Pancreas (tissue), 10 donors: Measurements from ENCODE around the gene CDK5. TPM values are rescaled to one million over a fixed set of nuclear protein-coding genes. Genes with fewer than 3 reads are reported as not detected.
"Not testable (repeated sequence)": the region's sequence is repeated elsewhere in the genome, so short reads cannot be mapped to it uniquely, and the experiment has no call there.

Experiments used
- ATAC-seq, 4 donors: fragments of 200-7000 bp; cut with Tn5 transposase; one replicate each; pipeline versions ENCODE4 v1.8.0 to v1.9.1; 2020; ENCODE audit warnings: mild to moderate bottlenecking in 4 of 4, moderate library complexity in 4 of 4
- DNase-seq, 6 donors: peaks; one replicate each; pipeline ENCODE4 v3.0.0-alpha.2; 2020
- FAIRE-seq: peaks from 2 replicates; lab custom pipeline; 2012; peaks lifted over from hg19 to GRCh38; lab: Jason Lieb, UNC
- H3K27ac ChIP-seq, 4 donors: fragments of 200-600 bp; sonication (generic); 1 replicate in 3 of 4; 2 replicates in 1 of 4; pipeline versions ENCODE4 v1.5.0 to v1.8.0; 2020
- H3K27me3 ChIP-seq, 4 donors: fragments of 200-600 bp; one replicate each; pipeline ENCODE4 v1.8.0; 2021
- H3K36me3 ChIP-seq, 3 donors: fragments of 200-600 bp; sonication (generic) in 1 of 3; one replicate each; pipeline versions ENCODE4 v1.5.0 to v1.8.0; 2020 to 2021
- H3K4me1 ChIP-seq, 3 donors: fragments of 200-600 bp; one replicate each; pipeline ENCODE4 v1.8.0; 2021
- H3K4me3 ChIP-seq, 4 donors: fragments of 200-600 bp; sonication (generic) in 2 of 4; one replicate each; pipeline versions ENCODE4 v1.5.0 to v1.8.0; 2020 to 2021
- H3K9me3 ChIP-seq, 4 donors: fragments of 200-600 bp; one replicate each; pipeline ENCODE4 v1.8.0; 2021
- CTCF ChIP-seq, 4 donors: fragments of 200-600 bp; sonication (generic) in 3 of 4; IDR thresholded peaks; one replicate each; pipeline versions ENCODE4 v1.5.0 to v1.8.0; 2021; ENCODE audit warnings: antibody characterized with exemption in 4 of 4
- WGBS, 2 donors: extraction: QIAGEN DNeasy Blood & Tissue Kit; methylation state at CpG; one replicate each; pipeline ENCODE4 v1.1.7; 2013; 5-methylcytosine and 5-hydroxymethylcytosine counted together
- intact Hi-C, 3 donors: fragments of 100-400 bp; cut with DNase I; formaldehyde crosslinking; loops; one replicate each; pipeline versions ENCODE4 v1.11.1 to v1.14.2; 2022
- polyA plus RNA-seq, 2 donors: library from polyadenylated mRNA; stranded (reverse); fragments of 200-250 nt; gene quantifications; one replicate each; pipeline ENCODE4 v1.2.3, GENCODE V29; 2013
- total RNA-seq, 6 donors: library from RNA; stranded (reverse); fragmentation: NEBNext Ultra II Directional in 4 of 6; extraction: Animal tissue kit (Norgen Biotek cat#: 25700) in 4 of 6; gene quantifications; one replicate each; pipeline versions ENCODE4 v1.2.1 to v1.2.4, GENCODE V29; 2021 to 2023
- donor health status: healthy with polysubstance abuse.
- donor health status: DM: no; HTN: no; CAD: no; lungs with moderate emphysema.
- donor health status: DM: no; HTN: no; CAD: no.
- donor health status: control.
- donor health status: control.
- donor health status: Bipolar disorder and iron deficiency.
- donor health status: DM: yes; HTN: yes; CAD: no.
- donor health status: DM: no; HTN: no; CAD: no.
- donor health status: DM: no; HTN: no; CAD: no.
- donor health status: DM: yes; HTN: yes; CAD: no.

The CDK5 gene
- total and polyA plus RNA-seq, 8 donors = 3.7 to 7.8 (median 4.8) TPM

GRCh38 chr7:151013733-151014497 lies 43.8 kb downstream of the CDK5 start:
- no peak for FAIRE-seq
- Histone ChIP-seq H3K4me1 (peaks cover 0 to 20% (median 0%) of the 10 kb centered on the region in 3 donors), H3K27me3 (peaks cover 0 to 8% (median 0%) of the 10 kb centered on the region in 4 donors), H3K27ac (no peak overlapping the region), H3K9me3 (no peaks in the 10 kb centered on the region), H3K36me3 (no peaks in the 10 kb centered on the region), H3K4me3 (peak overlapping the region in 1 of 4 donors; percentile 32)
- intact Hi-C loops = no loop called here
- 20 to 21% methylated on average over 48 to 55 of the region's 55 CpGs for WGBS, 2 donors
- peak; percentile 26 to 55 (median 40) for ATAC-seq
- no peak for TF ChIP-seq CTCF (IDR thresholded peaks at IDR 0.05)
- peak in 5 of 6 donors; percentile 51 to 85 (median 56) for DNase-seq

DNA sequence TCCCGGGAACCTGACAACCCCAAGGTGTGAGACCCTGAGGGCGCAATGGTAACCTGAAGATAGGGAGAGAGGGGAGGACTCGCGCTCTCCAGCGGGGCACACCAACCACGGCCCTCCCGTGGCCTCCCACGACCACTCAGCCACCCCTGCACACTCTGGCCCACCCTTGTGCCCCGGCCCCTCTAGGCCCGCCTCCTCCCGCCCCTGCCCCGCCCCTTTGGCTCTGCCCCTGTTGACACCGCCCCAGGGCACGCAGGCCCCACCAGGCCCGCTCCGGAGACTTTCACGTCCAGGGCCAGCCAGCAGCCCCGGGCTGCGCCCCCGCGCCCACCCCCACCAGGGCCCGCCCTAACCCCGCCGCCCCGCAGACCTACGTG lies 44.4 kb downstream of the CDK5 start:
- peak; percentile 2 to 23 (median 4) for ATAC-seq
- Histone ChIP-seq H3K4me1 (peaks cover 0 to 18% (median 0%) of the 10 kb centered on the region in 3 donors), H3K36me3 (no peaks in the 10 kb centered on the region), H3K9me3 (no peaks in the 10 kb centered on the region), H3K27me3 (peaks cover 0 to 6% (median 0%) of the 10 kb centered on the region in 4 donors), H3K4me3 (peak overlapping the region in 1 of 4 donors; percentile 32), H3K27ac (no peak overlapping the region)
- 1 to 14% methylated on average over 12 to 26 of the region's 26 CpGs for WGBS, 2 donors
- no peak for TF ChIP-seq CTCF (IDR thresholded peaks at IDR 0.05)
- DNase-seq = peak in 1 of 6 donors; percentile 62
- intact Hi-C loops = no loop called here
- FAIRE-seq = no peak

DNA sequence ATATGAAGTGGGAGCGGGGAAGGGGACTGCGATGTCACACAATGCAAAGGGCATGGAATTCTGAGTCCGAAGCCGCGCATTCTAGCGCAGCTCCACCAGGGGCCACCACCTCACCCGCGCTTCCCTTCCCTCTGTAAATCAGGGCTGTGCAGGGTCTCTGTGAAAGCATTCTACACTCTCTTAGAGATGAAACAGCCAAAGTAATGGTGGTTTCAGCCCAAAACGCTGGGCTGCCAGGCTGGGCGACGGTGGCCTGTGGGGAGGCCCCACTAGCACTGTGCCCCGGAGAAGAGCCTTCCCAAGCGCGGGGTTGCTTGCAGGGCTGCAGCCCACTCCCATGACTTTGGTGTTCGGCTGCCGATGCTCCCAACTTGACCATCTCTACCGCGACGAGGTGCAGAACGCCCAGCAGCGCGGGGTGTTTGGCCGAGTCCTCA lies 44.8 kb downstream of the CDK5 start:
- Histone ChIP-seq H3K27me3 (peaks cover 0 to 4% (median 0%) of the 10 kb centered on the region in 4 donors), H3K9me3 (no peaks in the 10 kb centered on the region), H3K36me3 (no peaks in the 10 kb centered on the region), H3K4me3 (peak overlapping the region in 1 of 4 donors; percentile 32), H3K27ac (no peak overlapping the region), H3K4me1 (peaks cover 0 to 14% (median 0%) of the 10 kb centered on the region in 3 donors)
- DNase-seq (peak in 2 of 6 donors; percentile 37 to 44), FAIRE-seq (no peak), ATAC-seq (peak; percentile 31 to 76 (median 58))
- intact Hi-C loops = no loop called here
- TF ChIP-seq CTCF (IDR thresholded peaks at IDR 0.05) = peak in 2 of 4 donors; percentile 21 to 24
- 11 to 14% methylated on average over 23 of the region's 23 CpGs for WGBS, 2 donors

GRCh38 chr7:151012031-151012692 lies 45.5 kb downstream of the CDK5 start:
- Histone ChIP-seq H3K36me3 (no peaks in the 10 kb centered on the region), H3K4me1 (peaks cover 0 to 13% (median 0%) of the 10 kb centered on the region in 3 donors), H3K27me3 (peaks cover 0 to 4% (median 0%) of the 10 kb centered on the region in 4 donors), H3K4me3 (no peak overlapping the region), H3K9me3 (no peaks in the 10 kb centered on the region), H3K27ac (no peak overlapping the region)
- FAIRE-seq = no peak
- WGBS, 2 donors = 55 to 59% methylated on average over 6 of the region's 6 CpGs
- peak in 1 of 6 donors; percentile 36 for DNase-seq
- no peak for TF ChIP-seq CTCF (IDR thresholded peaks at IDR 0.05)
- intact Hi-C loops = no loop called here
- no peak for ATAC-seq

- intact Hi-C loops, ATAC-seq, H3K27ac ChIP-seq, H3K9me3 ChIP-seq, H3K4me3 ChIP-seq, H3K27me3 ChIP-seq, FAIRE-seq, H3K36me3 ChIP-seq: not testable (repeated sequence)
- H3K4me1 ChIP-seq = peaks cover 0 to 13% (median 0%) of the 10 kb centered on the region in 3 donors
- DNase-seq = peak in 1 of 6 donors; percentile 27
- 81 to 84% methylated on average over 12 of the region's 12 CpGs for WGBS, 2 donors
Observed at GRCh38 chr7:151011616-151012015, 46.1 kb downstream of the CDK5 start.
